ENCODE results near the gene MISP. TPM values are rescaled to one million over a fixed set of nuclear protein-coding genes. Genes with fewer than 3 reads are reported as not detected.

MISP gene
- total and polyA plus RNA-seq, 2 of the 4 experiments (the other 2 are of a cell fraction) = not detected

GRCh38 chr19:791007-791566 is 40.2 kb downstream of the MISP start:
- CTCF ChIA-PET = no interaction called here

More at GRCh38 chr19:791007-791566, 40.2 kb downstream of the MISP start:
- no TSS peak for BruUV-seq (replicated peaks)
- POLR2A ChIA-PET (ENCODE audit: unreplicated experiment) = no interaction called here
- Histone ChIP-seq H3K4ac (ENCODE audit: low read depth, low read length) (no peak overlapping the region), H2AK9ac (replicated peaks; ENCODE audit: low read depth, low read length, poor library complexity) (no peak overlapping the region), H3K4me1 (ENCODE audit: control insufficient read depth, insufficient read depth, low read length) (peaks cover 2% of the 10 kb centered on the region; the same call in 1 of the 2 replicates), H3K14ac (replicated peaks; ENCODE audit: low read depth, low read length) (no peak overlapping the region), H3K56ac (ENCODE audit: extremely low read depth, insufficient read depth, low read length) (no peak overlapping the region; the same call in 1 of the 2 replicates), H3K27me3 (ENCODE audit: control insufficient read depth, insufficient read depth, low read length) (no peaks in the 10 kb centered on the region), H2BK5ac (ENCODE audit: low read depth, low read length, poor library complexity, severe bottlenecking) (no peak overlapping the region), H4K91ac (ENCODE audit: insufficient read depth, low read depth, low read length) (no peak overlapping the region), H3K23ac (ENCODE audit: low read depth, low read length) (no peak overlapping the region), H4K8ac (ENCODE audit: low read depth in 2 of 2, low read length in 2 of 2) (no peak overlapping the region), H3K79me1 (ENCODE audit: low read depth in 1 of 2, low read length in 2 of 2) (peaks cover 0 to 2% of the 10 kb centered on the region in 2 experiments; a peak in 1 of 4 replicates), H2AK5ac (ENCODE audit: low read depth, low read length) (no peak overlapping the region), H4K20me1 (ENCODE audit: insufficient read depth, low read length) (no peaks in the 10 kb centered on the region), H4K5ac (ENCODE audit: low read depth, low read length) (no peak overlapping the region), H2BK15ac (ENCODE audit: low read depth, low read length) (no peak overlapping the region), H3K27ac (ENCODE audit: insufficient read depth, low read length) (no peak overlapping the region), H2BK120ac (ENCODE audit: low read depth, low read length) (no peak overlapping the region), H2BK20ac (ENCODE audit: low read depth, low read length) (no peak overlapping the region), H3K36me3 (ENCODE audit: control insufficient read depth, insufficient read depth, low read length) (no peaks in the 10 kb centered on the region), H3K9me3 (ENCODE audit: control insufficient read depth, insufficient read depth, low read length) (no peaks in the 10 kb centered on the region), H3K4me2 (ENCODE audit: low read depth, low read length) (no peak overlapping the region), H3K4me3 (ENCODE audit: insufficient read depth, low read depth, low read length) (no peak overlapping the region), H3K18ac (ENCODE audit: low read depth, low read length) (no peak overlapping the region), H3K9ac (ENCODE audit: low read depth, low read length) (no peak overlapping the region), H3K9me1 (ENCODE audit: insufficient read depth, low read length) (no peaks in the 10 kb centered on the region), H2AFZ (replicated peaks; ENCODE audit: low read length, poor library complexity) (peak overlapping the region; percentile 32)
- intact Hi-C loops (cut with micrococcal nuclease) (no loop called here), in situ Hi-C loops (cut with MboI; ENCODE audit: low sequenced_read_pairs) (no loop called here), dilution Hi-C loops (cut with HindIII; ENCODE audit: low sequenced_read_pairs, unreplicated experiment) (no loop called here)
- ATAC-seq (ENCODE audit: low read depth) (no peak), DNase-seq (no peak)
- 92% methylated on average over 9 of the region's 26 CpGs; no CpG with 5 or more reads in 1 of the 2 experiments for WGBS, 2 experiments (ENCODE audit: extremely low coverage in 2 of 2, insufficient read length in 1 of 2)
- TF ChIP-seq FOS (IDR thresholded peaks at IDR 0.05; ENCODE audit: low read depth, low read length) (no peak), MXI1 (IDR thresholded peaks at IDR 0.05; ENCODE audit: borderline replicate concordance, low read depth, low read length) (no peak), USF2 (IDR thresholded peaks at IDR 0.05; ENCODE audit: low read depth, low read length) (no peak), CEBPB (IDR thresholded peaks at IDR 0.05; ENCODE audit: low read depth, low read length) (no peak), SMC3 (IDR thresholded peaks at IDR 0.05; ENCODE audit: low read depth, low read length) (no peak), MAFK (IDR thresholded peaks at IDR 0.05; ENCODE audit: low read depth, low read length) (no peak), RFX5 (IDR thresholded peaks at IDR 0.05; ENCODE audit: low read depth, low read length) (no peak), RCOR1 (IDR thresholded peaks at IDR 0.05; ENCODE audit: insufficient replicate concordance, low read length) (no peak), POLR2A (IDR thresholded peaks at IDR 0.05; ENCODE audit: low read depth, low read length) (no peak), NFE2L2 (IDR thresholded peaks at IDR 0.05; ENCODE audit: low read depth, low read length) (no peak), MAZ (IDR thresholded peaks at IDR 0.05; ENCODE audit: borderline replicate concordance, low read depth, low read length) (no peak), RAD21 (IDR thresholded peaks at IDR 0.05; ENCODE audit: low read length) (no peak)
